ENCODE results near the gene HLA-DOA. TPM values are rescaled to one million over a fixed set of nuclear protein-coding genes. Genes with fewer than 3 reads are reported as not detected.

HLA-DOA gene
- total RNA-seq, 2 experiments from 2014 or later = 1.4 to 1.6 TPM

- DNase-seq = peak; percentile 60
- Mint-ChIP-seq H3K27ac (no peak overlapping the region), H3K36me3 (ENCODE audit: low read depth) (no peaks in the 10 kb centered on the region), H3K4me1 (ENCODE audit: low read depth) (peaks cover 35% of the 10 kb centered on the region), H3K4me3 (no peak overlapping the region), H3K27me3 (ENCODE audit: low read depth) (no peaks in the 10 kb centered on the region), H3K9me3 (no peaks in the 10 kb centered on the region)
- CTCF ChIA-PET = interaction anchor here (0.6 to 6.0 kb wide), 16 partner anchors 8 to 99 kb away, joined by 3 to 167 read pairs (median 13); partner anchors contain the start of genes BRD2 and HLA-DMB
- intact Hi-C loops (cut with micrococcal nuclease) = no loop called here
Measured at GRCh38 chr6:32954986-32955802, 54.2 kb downstream of the HLA-DOA start.

- H3K27ac Mint-ChIP-seq = no peak overlapping the region
Measured at GRCh38 chr6:32954267-32954666, 55.1 kb downstream of the HLA-DOA start.

More at GRCh38 chr6:32954267-32954666, 55.1 kb downstream of the HLA-DOA start:
- Mint-ChIP-seq H3K36me3 (ENCODE audit: low read depth) (no peaks in the 10 kb centered on the region), H3K9me3 (no peaks in the 10 kb centered on the region), H3K4me3 (no peak overlapping the region), H3K4me1 (ENCODE audit: low read depth) (peaks cover 44% of the 10 kb centered on the region), H3K27me3 (ENCODE audit: low read depth) (no peaks in the 10 kb centered on the region)
- intact Hi-C loops (cut with micrococcal nuclease) = no loop called here
- no peak for DNase-seq
- CTCF ChIA-PET = interaction anchor here (0.7 to 6.0 kb wide), 22 partner anchors 9 to 116 kb away, joined by 3 to 167 read pairs (median 8); partner anchors contain the start of genes BRD2, HLA-DMB, PSMB9 and TAP2

Other genes with a start within 250 kb of the HLA-DOA start
- not detected for gene HLA-DQB2, start 246.1 kb downstream of the HLA-DOA start, total RNA-seq
- 1 to 10 TPM in 1 of 2 experiments, under 1 TPM in 1; 0.91 to 1.1 TPM for gene HLA-DOB, start 192.6 kb downstream of the HLA-DOA start, total RNA-seq
- 100 to 1,000 TPM; 136 to 138 TPM for gene TAP2, start 170.9 kb downstream of the HLA-DOA start, total RNA-seq
- gene PSMB8, start 165.5 kb downstream of the HLA-DOA start, total RNA-seq = 100 to 1,000 TPM; 286 to 308 TPM
- 100 to 1,000 TPM; 187 TPM for gene TAP1, start 155.9 kb downstream of the HLA-DOA start, total RNA-seq
- gene PSMB9, start 155.4 kb downstream of the HLA-DOA start, total RNA-seq = 100 to 1,000 TPM; 238 to 241 TPM
- 1 to 10 TPM in 1 of 2 experiments, under 1 TPM in 1; 0.76 to 1.3 TPM for gene HLA-DMB, start 68.6 kb downstream of the HLA-DOA start, total RNA-seq
- 10 to 100 TPM; 12.7 to 14.5 TPM for gene HLA-DMA, start 56.5 kb downstream of the HLA-DOA start, total RNA-seq
- gene BRD2, start 41.0 kb downstream of the HLA-DOA start, total RNA-seq = 100 to 1,000 TPM; 168 to 197 TPM
- 10 to 100 TPM; 12.1 to 15.3 TPM for gene HLA-DPA1, start 64.1 kb upstream of the HLA-DOA start, total RNA-seq
- 1 to 10 TPM; 2.8 to 4.0 TPM for gene HLA-DPB1, start 66.4 kb upstream of the HLA-DOA start, total RNA-seq
- 1 to 10 TPM in 1 of 2 experiments, under 1 TPM in 1; 0.88 to 1.4 TPM for gene COL11A2, start 182.9 kb upstream of the HLA-DOA start, total RNA-seq
- 10 to 100 TPM; 50.4 to 50.6 TPM for gene RXRB, start 191.1 kb upstream of the HLA-DOA start, total RNA-seq
- 10 to 100 TPM; 35.9 to 39.5 TPM for gene SLC39A7, start 191.3 kb upstream of the HLA-DOA start, total RNA-seq
- gene HSD17B8, start 195.1 kb upstream of the HLA-DOA start, total RNA-seq = 10 to 100 TPM; 31.3 to 33.5 TPM
- 10 to 100 TPM; 17.1 to 18.2 TPM for gene RING1, start 198.9 kb upstream of the HLA-DOA start, total RNA-seq

All from activated naive CD4-positive, alpha-beta T cell treated with anti-CD3 and anti-CD28 coated beads for 36 hours (primary cell).